Stimulated activated CD4-positive, alpha-beta T cell treated with anti-CD3 and anti-CD28 coated beads, Interleukin-12 subunit alpha, Interleukin-12 subunit beta, amount 100 ng/mL, for 4 hours (primary cell): ENCODE results near the gene SYN1.

Experiments
- DNase-seq: peaks from one replicate; pipeline ENCODE4 v3.0.0-alpha.2; 2020

SYN1 gene

GRCh38 chrX:47571215-47571614 is 48.4 kb downstream of the SYN1 start:
- no peak for DNase-seq

GRCh38 chrX:47570794-47571193 is 48.9 kb downstream of the SYN1 start:
- DNase-seq, result no peak

GRCh38 chrX:47568656-47569295 is 50.9 kb downstream of the SYN1 start:
- DNase-seq, result peak; percentile 27

GRCh38 chrX:47566841-47567240 is 52.8 kb downstream of the SYN1 start:
- DNase-seq, result no peak

GRCh38 chrX:47564438-47565085 is 55.1 kb downstream of the SYN1 start:
- no peak for DNase-seq

GRCh38 chrX:47563801-47564315 is 55.8 kb downstream of the SYN1 start:
- DNase-seq, result no peak

- no peak for DNase-seq
Observed at GRCh38 chrX:47562615-47563243, 56.9 kb downstream of the SYN1 start.

- no peak for DNase-seq
Observed at GRCh38 chrX:47561659-47562151, 58.0 kb downstream of the SYN1 start.

GRCh38 chrX:47560934-47561658 is 58.6 kb downstream of the SYN1 start, which contains the start of gene ARAF:
TSS of gene ARAF (plus strand) at chrX:47561205. CDS start at chrX:47562968, 1,763 bp downstream.
- peak; percentile 88 for DNase-seq

- DNase-seq, result no peak
Observed at GRCh38 chrX:47560179-47560933, 59.3 kb downstream of the SYN1 start.

GRCh38 chrX:47558436-47558835 is 61.2 kb downstream of the SYN1 start:
- DNase-seq, result no peak

- DNase-seq, result peak; percentile 72
Observed at GRCh38 chrX:47556045-47556623, 63.5 kb downstream of the SYN1 start.

- DNase-seq, result no peak
Observed at GRCh38 chrX:47543496-47543895, 76.2 kb downstream of the SYN1 start.

GRCh38 chrX:47540754-47541538 is 78.7 kb downstream of the SYN1 start:
- no peak for DNase-seq

- no peak for DNase-seq
Observed at GRCh38 chrX:47539860-47540259, 79.8 kb downstream of the SYN1 start.

GRCh38 chrX:47530049-47530448 is 89.6 kb downstream of the SYN1 start:
- DNase-seq, result no peak

GRCh38 chrX:47529548-47529947 is 90.1 kb downstream of the SYN1 start:
- no peak for DNase-seq

GRCh38 chrX:47523713-47524166 is 95.9 kb downstream of the SYN1 start:
- DNase-seq, result no peak

- DNase-seq, result peak; percentile 80
Observed at GRCh38 chrX:47523297-47523696, 96.4 kb downstream of the SYN1 start.
